Hepatocyte (in vitro differentiated cells): ENCODE data around the gene OR14A2. TPM values are rescaled to one million over a fixed set of nuclear protein-coding genes. Genes with fewer than 3 reads are reported as not detected.

Source experiments
- DNase-seq: peaks from one replicate; pipeline ENCODE4 v3.0.0-alpha.2; 2016; ENCODE audit warnings: low spot score
- H2AFZ ChIP-seq: fragments of 200-600 bp; sonication (generic); 2 replicates; pipeline ENCODE4 v1.6.0; 2016; ENCODE audit warnings: antibody characterized with exemption, mild to moderate bottlenecking
- H3K27ac ChIP-seq: fragments of 200-600 bp; sonication (generic); 2 replicates; pipeline ENCODE4 v1.5.1; 2016; ENCODE audit warnings: mild to moderate bottlenecking
- H3K27me3 ChIP-seq: fragments of 200-600 bp; sonication (generic); 2 replicates; pipeline ENCODE4 v1.6.1; 2016
- H3K36me3 ChIP-seq: fragments of 200-600 bp; sonication (generic); replicated peaks from 2 replicates; pipeline ENCODE4 v1.5.1; 2016; ENCODE audit warnings: low read depth; ENCODE audit not compliant: insufficient read depth
- H3K4me1 ChIP-seq: fragments of 200-600 bp; sonication (generic); 2 replicates; pipeline ENCODE4 v1.5.1; 2016; ENCODE audit warnings: mild to moderate bottlenecking, moderate library complexity; ENCODE audit not compliant: insufficient read depth
- H3K4me2 ChIP-seq: fragments of 200-600 bp; sonication (generic); 2 replicates; pipeline ENCODE4 v1.6.0; 2016
- H3K4me3 ChIP-seq: fragments of 200-600 bp; sonication (generic); 2 replicates; pipeline ENCODE4 v1.5.1; 2016; ENCODE audit warnings: mild to moderate bottlenecking
- H3K79me2 ChIP-seq: fragments of 200-600 bp; sonication (generic); 2 replicates; pipeline ENCODE4 v1.6.0; 2017; ENCODE audit warnings: mild to moderate bottlenecking
- H3K9me2 ChIP-seq: fragments of 200-600 bp; sonication (generic); replicated peaks from 2 replicates; pipeline ENCODE4 v1.6.0; 2017; ENCODE audit warnings: mild to moderate bottlenecking; ENCODE audit not compliant: insufficient read depth
- H3K9me3 ChIP-seq: fragments of 200-600 bp; sonication (generic); 2 replicates; pipeline ENCODE4 v1.5.1; 2016; ENCODE audit warnings: low read depth, mild to moderate bottlenecking
- H4K20me1 ChIP-seq: fragments of 200-600 bp; sonication (generic); 2 replicates; pipeline ENCODE4 v1.6.0; 2016; ENCODE audit warnings: mild to moderate bottlenecking; ENCODE audit not compliant: insufficient read depth, poor library complexity, severe bottlenecking
- CTCF ChIP-seq: fragments of 200-600 bp; sonication (generic); IDR thresholded peaks from 2 replicates; pipeline ENCODE4 v1.5.1; 2016; ENCODE audit warnings: antibody characterized with exemption, mild to moderate bottlenecking; ENCODE audit not compliant: poor library complexity
- EZH2 ChIP-seq: fragments of 200-600 bp; sonication (generic); IDR thresholded peaks from 2 replicates; pipeline ENCODE4 v1.6.1; 2016; ENCODE audit warnings: antibody characterized with exemption, mild to moderate bottlenecking, borderline replicate concordance
- EZH2phosphoT487 ChIP-seq: fragments of 200-600 bp; sonication (generic); IDR thresholded peaks from one replicate; pipeline ENCODE4 v1.6.1; 2018; ENCODE audit warnings: antibody characterized with exemption, mild to moderate bottlenecking, low read depth, moderate library complexity; ENCODE audit not compliant: unreplicated experiment, severe bottlenecking
- WGBS: methylation state at CpG from one replicate; pipeline ENCODE4 v1.1.6; 2016; ENCODE audit warnings: low lambda C conversion rate; ENCODE audit errors: missing lambda C conversion rate; 5-methylcytosine and 5-hydroxymethylcytosine counted together
- polyA plus RNA-seq: library from polyadenylated mRNA; unstranded; fragments of >200 nt; fragmentation: Nextera tagmentation; extraction: Ambion mirVana; gene quantifications from 2 replicates; pipeline ENCODE4 v1.2.1, GENCODE V29; 2016
- total RNA-seq: library from RNA; depleted of rRNA; stranded (reverse); fragments of >200 nt; gene quantifications from 2 replicates; pipeline ENCODE4 v1.2.3, GENCODE V29; 2014

OR14A2 gene
- total and polyA plus RNA-seq, 2 experiments from 2014 or later: not detected

GRCh38 chr1:247681288-247681897, 66.5 kb downstream of the OR14A2 start:
- WGBS: 35% methylated on average over 7 of the region's 7 CpGs

GRCh38 chr1:247680171-247680570, 67.8 kb downstream of the OR14A2 start:
- Histone ChIP-seq H3K4me1 (no peaks in the 10 kb centered on the region), H3K9me3 (no peaks in the 10 kb centered on the region), H3K79me2 (no peaks in the 10 kb centered on the region), H3K27ac (no peak overlapping the region), H3K4me2 (no peak overlapping the region), H2AFZ (no peak overlapping the region), H3K9me2 (no peaks in the 10 kb centered on the region), H4K20me1 (no peaks in the 10 kb centered on the region), H3K27me3 (no peaks in the 10 kb centered on the region), H3K4me3 (no peak overlapping the region), H3K36me3 (no peaks in the 10 kb centered on the region)
- no peak for DNase-seq
- 82% methylated on average over 4 of the region's 4 CpGs for WGBS
- TF ChIP-seq EZH2phosphoT487 (no peak), CTCF (no peak), EZH2 (no peak)

More at GRCh38 chr1:247681288-247681897, 66.5 kb downstream of the OR14A2 start:
- no peaks in the 10 kb centered on the region for H3K36me3 ChIP-seq
- no peak overlapping the region for H3K4me2 ChIP-seq
- TF ChIP-seq EZH2 (no peak), EZH2phosphoT487 (no peak), CTCF (peak; percentile 54)
- no peaks in the 10 kb centered on the region for H3K27me3 ChIP-seq
- no peaks in the 10 kb centered on the region for H3K9me2 ChIP-seq
- no peaks in the 10 kb centered on the region for H4K20me1 ChIP-seq
- H3K27ac ChIP-seq: no peak overlapping the region
- H3K4me1 ChIP-seq: no peaks in the 10 kb centered on the region
- H3K4me3 ChIP-seq: no peak overlapping the region
- H3K79me2 ChIP-seq: no peaks in the 10 kb centered on the region
- H3K9me3 ChIP-seq: no peaks in the 10 kb centered on the region
- H2AFZ ChIP-seq: no peak overlapping the region
- DNase-seq: peak; percentile 69

DNA sequence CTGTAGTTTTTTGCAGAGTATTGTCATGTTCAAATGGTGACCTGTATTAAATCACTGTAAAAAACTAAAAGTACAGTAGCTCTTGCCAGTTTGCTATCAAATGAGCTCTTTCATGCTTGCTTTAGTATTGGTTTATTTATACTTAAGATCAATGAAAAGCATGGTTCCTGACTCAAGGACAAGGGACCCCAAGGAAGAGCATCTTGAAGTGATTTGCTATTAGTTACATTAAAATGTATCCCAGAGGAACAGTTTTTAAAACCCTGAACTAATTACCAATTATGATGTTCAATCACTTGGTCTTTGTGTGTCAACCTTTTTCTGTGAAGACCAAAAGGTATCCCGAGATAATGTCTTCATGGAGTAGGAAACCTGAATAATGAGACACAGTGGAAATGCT, 68.3 kb downstream of the OR14A2 start, which contains the start of gene OR13G1:
TSS of gene OR13G1 (minus strand) at position 101 of the 400 bp plus-strand sequence. CDS start 6,698 bp downstream, outside the sequence.
- Histone ChIP-seq H3K79me2 (no peaks in the 10 kb centered on the region), H3K36me3 (no peaks in the 10 kb centered on the region), H3K4me2 (no peak within 1 kb of the TSS), H3K27ac (no peak within 1 kb of the TSS), H3K9me3 (no peaks in the 10 kb centered on the region), H3K9me2 (no peaks in the 10 kb centered on the region), H3K27me3 (no peaks in the 10 kb centered on the region), H3K4me3 (no peak within 1 kb of the TSS), H3K4me1 (no peaks in the 10 kb centered on the region), H4K20me1 (no peaks in the 10 kb centered on the region), H2AFZ (no peak within 1 kb of the TSS)
- WGBS: 58% methylated on average over 1 of the region's 1 CpG
- DNase-seq: no peak
- TF ChIP-seq CTCF (no peak), EZH2 (no peak), EZH2phosphoT487 (no peak)

Other genes with a start within 250 kb of the OR14A2 start
- not detected in 2 replicates for gene OR2C3, start 211.7 kb downstream of the OR14A2 start, total RNA-seq
- gene OR2C3, start 211.7 kb downstream of the OR14A2 start, polyA plus RNA-seq: not detected in 2 replicates
- gene GCSAML, start 199.0 kb downstream of the OR14A2 start, total RNA-seq: not detected in 2 replicates
- not detected in 2 replicates for gene GCSAML, start 199.0 kb downstream of the OR14A2 start, polyA plus RNA-seq
- gene OR2G2, start 159.8 kb downstream of the OR14A2 start, total RNA-seq: not detected in 2 replicates
- not detected in 2 replicates for gene OR2G2, start 159.8 kb downstream of the OR14A2 start, polyA plus RNA-seq
- not detected in 2 replicates for gene OR2G3, start 142.6 kb downstream of the OR14A2 start, total RNA-seq
- gene OR2G3, start 142.6 kb downstream of the OR14A2 start, polyA plus RNA-seq: not detected in 2 replicates
- not detected in 2 replicates for gene OR13G1, start 68.4 kb downstream of the OR14A2 start, total RNA-seq
- gene OR13G1, start 68.4 kb downstream of the OR14A2 start, polyA plus RNA-seq: not detected in 2 replicates
- not detected in 2 replicates for gene OR6F1, start 31.5 kb downstream of the OR14A2 start, total RNA-seq
- gene OR6F1, start 31.5 kb downstream of the OR14A2 start, polyA plus RNA-seq: not detected in 2 replicates
- not detected in 2 replicates for gene OR14K1, start 9.5 kb downstream of the OR14A2 start, total RNA-seq
- not detected in 2 replicates for gene OR14K1, start 9.5 kb downstream of the OR14A2 start, polyA plus RNA-seq
- not detected in 2 replicates for gene OR1C1, start 12.4 kb upstream of the OR14A2 start, total RNA-seq
- not detected in 2 replicates for gene OR1C1, start 12.4 kb upstream of the OR14A2 start, polyA plus RNA-seq
- not detected in 2 replicates for gene OR14A16, start 76.0 kb upstream of the OR14A2 start, total RNA-seq
- not detected in 2 replicates for gene OR14A16, start 76.0 kb upstream of the OR14A2 start, polyA plus RNA-seq
- not detected in 2 replicates for gene OR11L1, start 93.8 kb upstream of the OR14A2 start, total RNA-seq
- not detected in 2 replicates for gene OR11L1, start 93.8 kb upstream of the OR14A2 start, polyA plus RNA-seq
- not detected in 2 replicates for gene TRIM58, start 109.0 kb upstream of the OR14A2 start, total RNA-seq
- gene TRIM58, start 109.0 kb upstream of the OR14A2 start, polyA plus RNA-seq: 0.05 TPM in 1 of 2 replicates, not detected in the other
- gene OR2W3, start 147.4 kb upstream of the OR14A2 start, total RNA-seq: not detected in 2 replicates
- not detected in 2 replicates for gene OR2W3, start 147.4 kb upstream of the OR14A2 start, polyA plus RNA-seq
- not detected in 2 replicates for gene OR2T8, start 172.1 kb upstream of the OR14A2 start, total RNA-seq
- gene OR2T8, start 172.1 kb upstream of the OR14A2 start, polyA plus RNA-seq: not detected in 2 replicates
- not detected in 2 replicates for gene OR2AJ1, start 176.7 kb upstream of the OR14A2 start, total RNA-seq
- not detected in 2 replicates for gene OR2AJ1, start 176.7 kb upstream of the OR14A2 start, polyA plus RNA-seq
- gene OR2L8, start 200.7 kb upstream of the OR14A2 start, total RNA-seq: not detected in 2 replicates
- not detected in 2 replicates for gene OR2L8, start 200.7 kb upstream of the OR14A2 start, polyA plus RNA-seq
- not detected in 2 replicates for gene OR2AK2, start 217.1 kb upstream of the OR14A2 start, total RNA-seq
- not detected in 2 replicates for gene OR2AK2, start 217.1 kb upstream of the OR14A2 start, polyA plus RNA-seq